ENCODE data around the gene RBM14.
"Not testable (repeated sequence)": the region's sequence is repeated elsewhere in the genome, so short reads cannot be mapped to it uniquely, and the experiment has no call there.

The RBM14 gene, protein sequence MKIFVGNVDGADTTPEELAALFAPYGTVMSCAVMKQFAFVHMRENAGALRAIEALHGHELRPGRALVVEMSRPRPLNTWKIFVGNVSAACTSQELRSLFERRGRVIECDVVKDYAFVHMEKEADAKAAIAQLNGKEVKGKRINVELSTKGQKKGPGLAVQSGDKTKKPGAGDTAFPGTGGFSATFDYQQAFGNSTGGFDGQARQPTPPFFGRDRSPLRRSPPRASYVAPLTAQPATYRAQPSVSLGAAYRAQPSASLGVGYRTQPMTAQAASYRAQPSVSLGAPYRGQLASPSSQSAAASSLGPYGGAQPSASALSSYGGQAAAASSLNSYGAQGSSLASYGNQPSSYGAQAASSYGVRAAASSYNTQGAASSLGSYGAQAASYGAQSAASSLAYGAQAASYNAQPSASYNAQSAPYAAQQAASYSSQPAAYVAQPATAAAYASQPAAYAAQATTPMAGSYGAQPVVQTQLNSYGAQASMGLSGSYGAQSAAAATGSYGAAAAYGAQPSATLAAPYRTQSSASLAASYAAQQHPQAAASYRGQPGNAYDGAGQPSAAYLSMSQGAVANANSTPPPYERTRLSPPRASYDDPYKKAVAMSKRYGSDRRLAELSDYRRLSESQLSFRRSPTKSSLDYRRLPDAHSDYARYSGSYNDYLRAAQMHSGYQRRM

DNA sequence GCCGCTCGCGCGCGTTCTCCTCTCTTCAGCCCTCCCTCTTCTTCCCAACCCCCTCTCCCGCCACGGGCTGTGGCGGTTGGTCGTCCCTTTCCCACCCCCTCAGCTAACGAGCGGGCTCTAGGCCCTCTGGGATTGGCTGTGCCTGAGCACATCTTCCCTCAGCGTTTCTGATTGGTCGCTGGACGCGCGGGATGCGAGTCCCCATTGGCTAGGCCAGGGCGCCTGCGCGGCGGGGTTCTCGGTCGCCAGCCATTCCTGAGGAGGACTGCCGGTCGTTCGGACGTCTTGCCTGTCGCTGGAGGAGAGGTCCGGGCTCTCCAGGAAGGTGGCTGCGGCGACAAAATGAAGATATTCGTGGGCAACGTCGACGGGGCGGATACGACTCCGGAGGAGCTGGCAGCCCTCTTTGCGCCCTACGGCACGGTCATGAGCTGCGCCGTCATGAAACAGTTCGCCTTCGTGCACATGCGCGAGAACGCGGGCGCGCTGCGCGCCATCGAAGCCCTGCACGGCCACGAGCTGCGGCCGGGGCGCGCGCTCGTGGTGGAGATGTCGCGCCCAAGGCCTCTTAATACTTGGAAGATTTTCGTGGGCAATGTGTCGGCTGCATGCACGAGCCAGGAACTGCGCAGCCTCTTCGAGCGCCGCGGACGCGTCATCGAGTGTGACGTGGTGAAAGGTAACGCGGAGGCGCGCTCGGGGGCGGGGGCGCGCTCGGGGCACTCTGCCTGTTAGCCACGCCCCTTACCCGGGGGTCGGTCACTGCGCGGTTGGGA lies at the start of gene RBM14:
Gene RBM14, plus strand, starts transcription at position 252 of the 776 bp plus-strand sequence. Its CDS starts 91 bp downstream, at position 343.
- DNase-seq: peak; percentile 99

DNA sequence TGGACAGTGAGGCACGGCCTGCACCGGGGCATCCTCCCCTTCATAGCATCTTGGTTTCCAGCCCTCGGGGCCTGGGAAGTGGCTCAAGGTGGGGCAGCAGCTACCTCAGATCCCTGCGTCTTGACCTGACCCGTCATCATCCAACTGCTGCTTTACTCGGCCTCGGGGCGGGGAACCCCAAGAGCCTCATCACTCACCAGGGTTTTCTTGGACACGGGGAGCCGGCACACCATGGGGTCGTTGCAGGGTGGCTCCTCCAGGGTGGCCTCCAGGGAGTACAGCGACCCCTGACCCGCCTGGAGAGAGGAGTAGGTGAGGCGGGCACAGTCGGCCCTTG lies 48.7 kb upstream of the RBM14 start:
- no peak for DNase-seq

DNA sequence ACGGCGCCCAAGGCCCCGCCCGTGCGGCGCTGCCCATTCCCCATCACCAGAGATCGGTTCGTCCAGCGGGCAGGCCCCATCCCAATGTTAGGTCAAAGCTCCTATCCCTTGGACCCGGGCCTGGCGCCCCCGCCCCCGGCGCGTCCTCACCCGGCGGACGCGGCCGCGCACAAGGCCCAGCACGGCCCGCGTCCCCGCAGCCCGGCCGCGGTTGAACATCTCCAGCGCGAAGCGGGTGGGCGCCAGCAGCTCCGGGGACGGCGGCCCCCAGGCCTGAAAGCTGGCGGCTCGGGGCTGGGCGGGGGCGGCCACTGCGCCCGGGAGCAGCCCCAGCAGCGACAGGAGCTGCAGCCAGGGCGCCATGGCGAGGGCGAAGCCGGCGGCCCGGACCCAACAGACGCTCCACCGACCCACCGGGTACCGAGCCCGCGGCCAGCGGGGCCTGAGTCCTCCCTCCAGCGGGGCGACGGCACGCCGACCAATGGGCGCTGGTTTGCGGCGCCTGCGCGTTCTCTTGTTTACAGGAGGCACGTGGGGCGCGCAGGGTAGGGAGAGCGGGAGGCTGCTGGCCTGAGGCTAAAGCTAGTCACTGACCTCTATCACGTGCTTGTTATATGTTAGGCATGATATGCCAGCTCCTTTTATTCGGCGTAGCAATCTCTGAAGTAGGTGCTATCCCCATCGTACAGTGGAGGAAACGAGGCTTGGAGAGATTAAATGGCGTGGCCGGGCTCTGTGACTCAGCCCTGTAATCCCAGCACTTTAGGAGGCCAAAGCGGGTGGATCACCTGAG lies 48.1 kb upstream of the RBM14 start, which contains the start of gene CTSF:
Gene CTSF, minus strand, starts transcription at position 483 of the 793 bp plus-strand sequence. Its CDS starts 120 bp downstream, at position 363.
- peak in 1 of 2 experiments; percentile 33 for DNase-seq

DNA sequence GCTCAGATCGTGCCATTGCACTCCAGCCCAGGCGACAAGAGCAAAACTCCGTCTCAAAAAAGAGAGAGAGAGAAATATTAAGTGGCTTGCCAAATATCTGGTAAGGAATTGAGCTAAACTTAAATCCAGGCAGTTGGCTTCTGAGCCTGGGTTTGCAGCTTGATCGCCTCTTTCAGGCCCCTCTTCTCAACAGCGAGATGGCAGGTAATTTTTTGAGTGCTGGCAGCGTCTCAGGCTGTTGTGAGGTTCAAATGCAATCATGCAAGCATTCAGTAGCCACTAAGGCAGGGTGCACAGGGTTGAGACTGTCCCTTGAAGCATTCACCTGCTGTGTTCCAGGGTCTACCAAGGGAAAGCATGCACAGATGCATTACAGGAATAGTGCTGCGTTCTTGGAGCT lies 47.4 kb upstream of the RBM14 start:
- no peak for DNase-seq

DNA sequence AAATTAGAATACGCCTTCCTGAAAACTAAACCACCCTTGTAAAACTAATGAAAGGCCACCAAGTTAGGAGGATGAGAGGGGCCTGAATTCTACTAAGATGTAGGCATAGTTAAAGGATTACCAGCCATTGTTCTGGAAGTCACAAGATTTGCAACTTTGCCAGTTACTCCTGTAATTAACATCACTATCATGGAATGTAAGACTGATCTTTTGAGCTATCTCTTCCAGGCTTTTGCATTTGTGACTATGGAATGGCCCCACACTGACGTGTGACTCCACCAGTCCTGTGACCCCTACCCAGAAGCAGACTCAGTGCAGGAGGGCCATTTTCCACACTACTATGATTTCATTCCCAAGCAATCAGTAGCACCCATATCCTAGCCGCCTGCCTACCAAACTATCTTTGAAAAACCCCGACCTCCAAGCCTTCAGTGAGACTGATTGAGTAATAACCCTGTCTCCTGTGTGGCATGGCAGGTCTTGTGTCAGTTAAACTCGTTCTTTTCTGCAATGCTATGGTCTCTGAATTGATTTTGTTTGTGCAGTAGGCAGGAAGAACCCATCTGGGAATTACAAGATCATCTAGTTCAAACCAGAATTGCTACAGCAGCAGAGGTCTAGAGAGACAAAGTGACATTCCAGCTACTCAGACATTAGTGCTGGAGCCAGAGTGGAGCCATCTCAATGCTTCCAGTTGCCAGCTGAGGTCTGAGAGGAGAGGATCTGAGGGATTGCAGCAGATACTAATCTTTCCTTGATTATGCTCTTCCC lies 46.2 kb upstream of the RBM14 start:
- DNase-seq: no peak

DNA sequence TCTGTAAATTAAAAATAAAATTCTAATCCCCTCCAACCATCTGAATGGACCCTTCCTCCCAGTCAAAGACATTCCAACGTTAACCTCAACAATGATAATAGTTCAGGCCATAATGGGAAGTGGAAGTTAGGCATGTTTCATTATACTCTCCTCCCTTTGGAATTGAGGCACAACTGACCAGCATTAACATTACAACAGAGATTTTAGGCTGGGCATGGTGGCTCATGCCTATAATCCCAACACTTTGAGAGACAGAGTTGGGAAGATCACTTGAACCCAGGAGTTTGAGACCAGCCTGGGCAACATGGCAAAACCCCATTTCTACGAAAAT lies 45.6 kb upstream of the RBM14 start:
- DNase-seq: no peak

DNA sequence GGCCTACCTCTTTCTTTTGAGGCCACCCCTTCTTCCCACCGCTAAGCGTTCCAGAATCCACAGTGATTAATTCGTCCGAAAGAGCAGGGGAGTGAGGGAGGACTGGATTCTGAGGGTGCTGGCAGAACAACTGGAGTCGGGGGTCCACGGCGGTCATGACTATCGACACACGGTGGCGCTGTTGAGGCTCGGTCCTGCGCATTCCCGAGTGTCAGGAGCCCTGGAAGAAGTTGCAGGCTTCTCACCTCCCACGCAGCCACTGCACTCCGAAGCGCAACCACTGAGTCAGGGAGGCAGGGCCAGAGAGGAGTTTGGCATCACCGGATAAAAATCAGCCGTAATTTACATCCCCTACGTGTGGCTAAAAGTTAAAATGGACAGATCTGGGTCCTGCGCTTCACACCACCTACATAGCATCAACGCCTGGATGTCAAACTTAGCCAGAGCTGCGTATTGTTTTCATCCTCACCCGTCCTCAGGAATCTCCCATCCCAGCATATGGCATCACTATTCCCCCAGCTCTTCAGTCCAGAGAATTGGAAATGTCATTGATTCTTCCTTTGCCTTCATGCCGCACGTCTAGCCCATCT lies 37.3 kb upstream of the RBM14 start:
- peak in 1 of 2 experiments; percentile 65 for DNase-seq

DNA sequence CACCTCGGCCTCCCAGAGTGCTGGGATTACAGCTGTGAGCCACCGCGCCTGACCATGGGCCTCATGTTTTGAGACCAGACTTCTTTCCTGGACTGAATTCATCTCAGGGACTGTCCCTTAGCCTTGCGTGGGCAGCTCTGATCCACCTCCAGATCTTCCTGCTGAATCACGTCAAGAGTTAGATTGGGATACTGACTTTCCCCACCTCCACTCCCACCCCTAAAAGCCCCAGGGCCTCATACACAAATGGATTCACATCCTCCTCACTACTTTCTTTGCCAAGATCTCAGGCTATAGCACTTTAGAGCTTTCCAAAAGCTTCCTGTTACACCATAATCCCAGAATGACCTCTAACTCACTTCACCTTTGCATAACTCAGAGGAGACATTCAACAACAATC lies 35.6 kb upstream of the RBM14 start:
- DNase-seq: no peak

DNA sequence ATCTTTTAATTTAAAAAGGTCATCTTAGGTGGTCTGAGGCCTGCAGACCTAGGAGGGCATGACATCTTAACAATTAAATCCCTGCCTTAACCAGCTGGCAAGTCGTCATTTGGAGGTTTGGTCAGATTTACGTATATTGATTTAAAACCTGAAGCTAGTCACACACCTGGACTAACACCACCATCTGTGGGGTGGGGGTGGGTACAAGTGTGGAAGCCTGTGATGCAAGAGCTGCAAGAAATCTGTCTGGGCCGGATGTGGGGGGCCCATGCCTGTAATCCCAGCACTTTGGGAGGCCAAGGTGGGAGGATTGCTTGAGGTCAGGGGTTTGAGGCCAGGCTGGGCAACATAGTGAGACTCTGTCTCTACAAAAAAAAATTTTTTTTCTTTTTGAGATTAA lies 35.2 kb upstream of the RBM14 start:
- DNase-seq: no peak

DNA sequence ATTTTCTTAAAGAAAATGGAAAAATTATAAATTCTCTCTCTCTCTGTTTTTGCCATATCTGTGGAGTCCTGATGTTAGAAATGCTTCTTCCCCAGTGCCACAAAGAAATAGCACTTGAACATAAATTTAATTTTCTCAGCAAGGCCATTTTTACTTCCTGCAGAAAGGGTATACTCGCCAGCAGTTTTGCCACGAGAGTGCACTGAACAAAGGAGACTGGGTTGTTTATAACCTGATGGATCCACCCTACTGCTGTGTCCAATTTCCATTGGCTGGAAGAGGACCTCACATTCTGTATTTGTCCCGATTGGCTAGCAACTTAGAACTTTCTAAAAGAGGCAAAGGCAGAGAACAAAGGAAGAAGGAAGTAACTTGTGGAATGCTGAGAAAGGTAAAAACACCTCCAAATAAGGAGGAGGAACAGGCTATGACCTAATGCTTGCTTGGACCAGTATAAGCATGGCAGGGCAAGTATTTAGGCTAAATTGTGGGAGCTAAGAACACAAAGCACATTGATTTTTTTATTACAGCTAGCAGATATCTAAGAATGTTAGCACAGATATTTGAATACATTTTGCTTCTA lies 33.8 kb upstream of the RBM14 start:
- DNase-seq: not testable (repeated sequence)

DNA sequence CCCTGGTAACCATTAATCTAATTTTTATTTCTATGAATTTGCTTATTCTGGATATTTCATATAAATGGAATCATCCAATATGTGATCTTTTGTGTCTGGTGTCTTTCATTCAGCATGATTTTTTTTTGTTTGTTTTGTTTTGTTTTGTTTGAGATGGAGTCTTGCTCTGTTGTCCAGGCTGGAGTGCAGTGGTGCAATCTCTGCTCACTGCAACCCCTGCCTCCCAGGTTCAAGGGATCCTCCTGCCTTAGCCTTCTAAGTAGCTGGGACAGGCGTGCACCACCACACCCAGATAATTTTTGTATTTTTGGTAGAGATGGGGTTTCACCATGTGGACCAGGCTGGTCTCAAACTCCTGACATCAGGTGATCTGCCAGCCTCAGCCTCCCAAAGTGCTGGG lies 31.0 kb upstream of the RBM14 start:
- DNase-seq: not testable (repeated sequence)

DNA sequence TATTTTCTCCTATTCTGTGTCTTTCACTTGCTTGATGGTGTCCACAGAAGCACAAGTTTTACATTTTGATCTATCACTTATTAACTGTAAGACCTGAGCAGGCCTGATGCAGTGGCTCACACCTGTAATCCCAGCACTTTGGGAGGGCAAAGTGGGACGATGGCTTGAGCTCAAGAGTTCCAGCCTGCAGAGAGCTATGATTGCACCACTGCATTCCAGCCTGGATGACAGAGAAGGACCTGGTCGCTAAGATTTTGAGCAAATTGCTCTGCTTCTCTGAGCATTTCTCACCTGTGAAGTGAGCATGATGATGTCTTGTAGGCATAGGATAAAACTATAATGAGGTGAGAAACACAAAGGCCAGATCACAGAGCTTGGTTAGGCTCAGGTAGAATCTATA lies 30.3 kb upstream of the RBM14 start:
- no peak for DNase-seq

DNA sequence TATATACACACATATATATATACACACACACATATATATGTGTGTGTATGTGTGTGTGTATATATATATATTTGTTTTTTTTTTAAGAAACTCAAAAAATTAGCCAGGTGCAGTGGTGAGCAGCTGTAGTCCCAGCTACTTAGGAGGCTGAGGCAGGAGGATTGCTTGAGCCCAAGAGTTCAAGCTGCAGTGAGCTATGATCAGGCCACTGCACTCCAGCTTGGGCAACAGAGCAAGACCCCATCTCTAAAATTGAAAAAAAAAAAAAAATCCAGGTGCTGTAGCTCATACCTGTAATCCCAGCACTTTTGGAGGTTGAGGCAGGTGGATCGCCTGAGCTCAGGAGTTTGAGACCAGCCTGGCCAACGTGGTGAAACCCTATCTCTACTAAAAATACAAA lies 27.1 kb upstream of the RBM14 start:
- not testable (repeated sequence) for DNase-seq

DNA sequence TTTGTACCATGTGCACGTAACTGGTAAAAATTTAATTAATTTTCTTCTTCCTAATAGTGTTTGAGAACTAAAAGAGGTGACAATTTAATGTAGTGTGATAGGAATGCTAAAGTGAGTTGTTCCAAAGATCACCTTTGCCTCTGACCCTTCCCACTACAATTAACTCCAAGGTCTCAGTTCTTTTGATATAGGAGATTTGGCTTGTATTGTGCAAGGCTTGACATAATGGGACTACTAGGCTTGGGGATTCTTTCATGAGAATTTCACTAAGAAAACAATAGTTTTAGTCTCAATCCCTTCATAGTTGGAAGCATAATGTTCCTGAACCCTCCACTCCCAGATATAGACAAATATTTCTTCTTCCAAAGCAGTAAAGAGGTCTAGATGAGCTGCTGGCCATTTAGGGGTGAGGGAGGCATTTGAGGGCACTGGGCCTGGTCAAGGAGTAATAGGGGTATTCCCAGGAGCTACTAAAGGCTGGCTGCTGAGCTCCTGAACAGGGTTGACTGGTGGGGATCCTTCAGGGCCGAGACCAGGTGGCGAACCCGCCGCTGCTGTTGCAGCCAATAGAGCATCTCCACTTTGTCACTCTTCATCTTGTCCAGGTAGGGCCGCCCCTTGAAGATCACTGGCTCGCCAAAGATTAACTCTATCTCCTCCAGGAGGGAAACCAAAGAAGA lies 26.3 kb upstream of the RBM14 start:
- no peak for DNase-seq

DNA sequence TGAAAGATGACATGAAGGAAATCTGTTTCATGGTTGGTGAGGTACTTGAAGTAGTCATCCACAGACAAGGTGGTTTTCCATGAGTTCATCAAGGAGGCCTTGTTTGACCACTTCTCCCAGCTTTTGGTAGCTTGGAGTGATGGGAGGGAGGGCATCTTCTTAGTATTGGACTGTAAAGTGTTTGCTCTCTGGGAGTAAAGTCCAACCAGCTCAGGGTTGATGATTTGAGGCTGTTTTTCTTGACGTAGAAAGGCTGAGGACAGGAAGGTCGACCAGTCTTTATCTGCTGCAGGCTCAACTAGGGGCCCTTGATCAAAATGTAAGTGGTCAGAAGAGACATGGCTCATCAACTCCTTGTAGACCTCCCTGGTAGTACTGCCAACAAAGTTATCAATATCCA lies 25.3 kb upstream of the RBM14 start:
- no peak for DNase-seq

DNA sequence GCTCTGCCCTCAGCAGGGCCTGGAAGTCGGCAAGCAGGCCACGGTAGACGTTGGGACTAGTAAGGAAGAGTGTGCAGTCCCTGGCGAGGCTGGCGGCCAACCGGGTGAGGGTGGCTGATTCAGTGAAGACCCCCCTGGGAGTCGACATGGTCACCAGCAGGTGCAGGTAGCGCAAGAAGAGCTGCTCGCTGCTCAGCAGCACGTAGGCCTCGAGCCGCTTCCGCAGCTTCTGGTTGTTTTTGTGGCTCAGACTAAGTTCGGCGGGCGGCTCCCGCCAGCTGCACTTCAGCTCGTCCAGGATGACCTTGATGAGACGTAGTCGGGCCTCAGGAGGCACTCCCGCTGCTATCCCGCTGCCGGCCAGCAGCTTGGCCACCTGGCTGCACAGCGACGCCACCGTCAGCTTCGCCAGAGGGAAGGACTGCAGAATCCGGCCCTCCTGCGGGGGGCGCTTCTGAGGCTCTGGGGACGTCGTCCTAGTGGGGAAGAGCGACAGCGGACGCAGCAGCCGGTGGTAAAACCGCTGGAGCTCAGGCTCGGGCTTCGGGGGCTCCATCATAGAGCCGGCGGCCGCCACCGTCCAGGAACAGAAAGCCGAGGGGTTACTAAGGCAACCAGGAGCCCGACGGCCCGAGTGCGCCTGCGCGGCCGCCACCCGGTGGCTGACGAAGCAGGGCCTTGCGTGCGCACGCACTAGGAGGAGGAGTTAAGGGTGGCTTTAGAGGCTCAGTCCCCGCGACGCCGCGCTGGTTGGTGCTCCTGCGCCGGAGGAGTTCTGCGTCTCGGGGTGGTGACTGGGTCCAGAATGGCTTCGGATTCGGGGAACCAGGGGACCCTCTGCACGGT lies 23.8 kb upstream of the RBM14 start, which contains the start of the genes CCDC87 and CCS:
Gene CCDC87, minus strand, starts transcription at position 607 of the 846 bp plus-strand sequence. Its CDS starts 48 bp downstream, at position 559.
Gene CCS, plus strand, starts transcription at position 729 of the 846 bp plus-strand sequence. Its CDS starts 77 bp downstream, at position 806.
- DNase-seq: peak; percentile 91 to 95

DNA sequence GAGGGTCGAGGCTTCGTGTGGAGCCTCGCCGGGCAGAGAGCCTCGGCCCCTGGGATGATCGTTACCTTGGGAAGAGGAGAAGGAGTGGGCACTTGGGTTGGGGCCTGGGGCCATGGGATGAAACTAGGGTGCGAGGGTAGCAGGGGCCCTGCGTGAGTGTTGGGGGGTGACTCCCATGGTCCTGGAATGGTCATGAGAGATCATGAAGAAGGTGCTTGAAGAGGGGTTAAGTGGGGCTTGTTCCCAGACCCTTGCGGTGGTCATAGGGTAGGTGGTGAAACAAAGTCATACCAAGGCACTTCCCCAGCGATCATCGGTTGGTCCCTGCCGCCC lies 23.2 kb upstream of the RBM14 start:
- DNase-seq: no peak

DNA sequence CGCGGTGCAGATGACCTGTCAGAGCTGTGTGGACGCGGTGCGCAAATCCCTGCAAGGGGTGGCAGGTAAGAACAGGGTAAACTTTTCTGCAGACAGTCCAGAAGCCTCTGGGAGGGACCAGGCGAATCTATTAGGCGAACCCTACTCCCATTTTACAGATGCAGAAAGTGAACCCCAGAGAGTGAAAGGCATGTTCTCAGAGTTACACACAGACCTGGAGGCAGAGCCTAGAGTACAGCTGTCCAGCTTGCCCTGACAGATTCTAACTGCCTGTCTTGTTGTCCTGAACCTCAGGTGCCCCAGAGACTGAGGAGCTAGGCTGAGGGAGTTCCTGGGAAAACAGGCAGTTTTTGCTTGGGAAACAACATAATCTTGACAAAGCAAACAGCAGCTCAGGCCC lies 22.8 kb upstream of the RBM14 start:
- no peak for DNase-seq

DNA sequence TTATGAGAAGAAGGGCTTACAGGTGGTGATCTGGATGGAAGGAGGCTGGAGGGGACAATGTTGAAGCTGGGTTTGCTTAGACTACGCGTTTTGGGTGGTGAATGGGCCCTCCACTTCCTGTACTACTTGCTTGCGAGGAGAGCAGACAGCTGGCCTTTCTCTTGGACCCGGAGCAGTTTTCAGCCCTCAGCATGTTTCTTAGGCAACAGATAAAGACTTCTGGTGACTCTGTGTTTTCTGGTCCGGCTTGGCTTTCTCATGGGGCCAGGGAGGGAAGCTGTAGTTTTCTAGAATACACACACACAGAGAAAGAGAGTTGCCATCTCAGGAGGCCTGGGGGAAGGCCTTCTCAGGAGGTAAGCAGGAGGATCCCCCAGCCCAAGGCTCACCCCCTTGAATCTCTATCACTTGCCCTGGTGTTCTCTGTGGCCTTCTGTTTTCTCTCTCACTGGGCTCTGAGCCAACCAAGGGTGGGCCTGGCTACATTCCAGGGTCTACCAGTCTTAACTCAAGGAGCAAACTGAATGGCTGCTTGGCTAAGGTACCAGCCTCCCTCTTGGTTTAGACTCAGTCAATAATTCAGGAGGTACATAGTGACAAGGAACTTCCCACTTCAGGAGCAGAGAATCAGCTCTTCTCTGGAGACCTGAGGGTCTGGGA lies 21.1 kb upstream of the RBM14 start:
- no peak for DNase-seq

All from NCI-H524 (cell line).